Ovary (tissue), 9 donors: Measurements from ENCODE around the gene CEP170B. TPM values are rescaled to one million over a fixed set of nuclear protein-coding genes. Genes with fewer than 3 reads are reported as not detected.

Source experiments
- DNase-seq, 5 donors: peaks; one replicate each; pipeline ENCODE4 v3.0.0-alpha.2; 2019 to 2020
- H3K27ac ChIP-seq, 2 donors: fragments of 200-600 bp; one replicate each; pipeline versions ENCODE4 v1.5.1 to v1.8.0; 2019 to 2022
- H3K27me3 ChIP-seq: fragments of 200-600 bp; one replicate; pipeline ENCODE4 v1.8.0; 2022
- H3K36me3 ChIP-seq: fragments of 200-600 bp; sonication (generic); one replicate; pipeline ENCODE4 v1.5.1; 2019
- H3K4me1 ChIP-seq: one replicate; pipeline ENCODE4 v1.8.1; 2013; ENCODE audit warnings: mild to moderate bottlenecking, moderate library complexity; ENCODE audit not compliant: insufficient read depth
- H3K4me3 ChIP-seq: fragments of 200-600 bp; sonication (generic); one replicate; pipeline ENCODE4 v1.5.1; 2017
- H3K9me3 ChIP-seq, 2 donors: fragments of 200-600 bp in 1 of 2; sonication (generic) in 1 of 2; one replicate each; pipeline versions ENCODE4 v1.5.1 to v1.8.1; 2013 to 2019; ENCODE audit warnings: mild to moderate bottlenecking in 1 of 2, moderate library complexity in 1 of 2
- EP300 ChIP-seq: sonication (generic); formaldehyde crosslinking; IDR thresholded peaks from one replicate; pipeline ENCODE4 v1.6.1; 2017; ENCODE audit warnings: antibody characterized with exemption
- POLR2A ChIP-seq: fragments of 450-650 bp; IDR thresholded peaks from one replicate; pipeline ENCODE4 v1.6.1; 2017; ENCODE audit warnings: antibody characterized with exemption, mild to moderate bottlenecking, moderate library complexity
- WGBS, 3 donors: extraction: QIAGEN DNeasy Blood & Tissue Kit in 1 of 3; methylation state at CpG; one replicate each; pipeline versions ENCODE4 v1.1.5 to v1.1.7; 2013 to 2017; 5-methylcytosine and 5-hydroxymethylcytosine counted together
- intact Hi-C, 4 donors: fragments of 100-400 bp; cut with DNase I; formaldehyde crosslinking; loops; one replicate each; pipeline versions ENCODE4 v1.11.0 to v1.15.1; 2022 to 2023
- polyA plus RNA-seq, 2 donors: library from polyadenylated mRNA; stranded (reverse); fragments of 200-250 nt in 1 of 2; fragments of 350-450 nt in 1 of 2; fragmentation: Illumina TruSeq in 1 of 2; extraction: RNeasy Lipid Tissue Mini Kit (QIAGEN cat#74804) in 1 of 2; gene quantifications; one replicate each; pipeline ENCODE4 v1.2.3, GENCODE V29; 2013 to 2014
- total RNA-seq, 7 donors: library from RNA; depleted of rRNA in 2 of 7; stranded (reverse); fragments of >200 nt in 2 of 7; fragmentation: NEBNext Ultra II Directional in 3 of 7; extraction: Animal tissue kit (Norgen Biotek cat#: 25700) in 3 of 7; gene quantifications; one replicate each; pipeline versions ENCODE4 v1.1.0 to v1.2.4, GENCODE V29; 2016 to 2023
- TF ChIP-seq, protein P1 (sequence below), 3 donors: fragments of 450-650 bp in 2 of 3; fragments of 200-600 bp in 1 of 3; IDR thresholded peaks; one replicate each; pipeline versions ENCODE4 v1.5.1 to v1.8.0; 2016 to 2022; ENCODE audit warnings: antibody characterized with exemption in 3 of 3, mild to moderate bottlenecking in 1 of 3
- donor health status: DM: no; HTN: no; CAD: no; lungs with moderate emphysema.
- donor health status: DM: no; HTN: no; CAD: no.
- donor health status: Bipolar disorder and iron deficiency.
- donor health status: DM: yes; HTN: yes; CAD: no.
- donor health status: DM: no; HTN: no; CAD: no.
- donor health status: DM: yes; HTN: yes; CAD: no.

Gene CEP170B
- total and polyA plus RNA-seq, 9 donors, result 1.9 to 22.7 (median 9.9) TPM

GRCh38 chr14:104843006-104843405, 22.1 kb upstream of the CEP170B start:
- no peak overlapping the region for H3K4me3 ChIP-seq
- intact Hi-C loops, result no loop called here
- no peaks in the 10 kb centered on the region for H3K27me3 ChIP-seq
- TF ChIP-seq EP300 (no peak), POLR2A (no peak)
- TF ChIP-seq, protein P1, sequence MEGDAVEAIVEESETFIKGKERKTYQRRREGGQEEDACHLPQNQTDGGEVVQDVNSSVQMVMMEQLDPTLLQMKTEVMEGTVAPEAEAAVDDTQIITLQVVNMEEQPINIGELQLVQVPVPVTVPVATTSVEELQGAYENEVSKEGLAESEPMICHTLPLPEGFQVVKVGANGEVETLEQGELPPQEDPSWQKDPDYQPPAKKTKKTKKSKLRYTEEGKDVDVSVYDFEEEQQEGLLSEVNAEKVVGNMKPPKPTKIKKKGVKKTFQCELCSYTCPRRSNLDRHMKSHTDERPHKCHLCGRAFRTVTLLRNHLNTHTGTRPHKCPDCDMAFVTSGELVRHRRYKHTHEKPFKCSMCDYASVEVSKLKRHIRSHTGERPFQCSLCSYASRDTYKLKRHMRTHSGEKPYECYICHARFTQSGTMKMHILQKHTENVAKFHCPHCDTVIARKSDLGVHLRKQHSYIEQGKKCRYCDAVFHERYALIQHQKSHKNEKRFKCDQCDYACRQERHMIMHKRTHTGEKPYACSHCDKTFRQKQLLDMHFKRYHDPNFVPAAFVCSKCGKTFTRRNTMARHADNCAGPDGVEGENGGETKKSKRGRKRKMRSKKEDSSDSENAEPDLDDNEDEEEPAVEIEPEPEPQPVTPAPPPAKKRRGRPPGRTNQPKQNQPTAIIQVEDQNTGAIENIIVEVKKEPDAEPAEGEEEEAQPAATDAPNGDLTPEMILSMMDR (IDR thresholded peaks at IDR 0.05), result no peak
- no peak for DNase-seq
- 31 to 35% (median 34%) methylated on average over 12 to 13 of the region's 13 CpGs for WGBS, 3 donors
- no peak overlapping the region for H3K27ac ChIP-seq
- peaks cover 5% of the 10 kb centered on the region for H3K4me1 ChIP-seq
- H3K9me3 ChIP-seq, result no peaks in the 10 kb centered on the region
- no peaks in the 10 kb centered on the region for H3K36me3 ChIP-seq

- no peaks in the 10 kb centered on the region for H3K27me3 ChIP-seq
- peaks cover 5% of the 10 kb centered on the region for H3K4me1 ChIP-seq
- no peak for TF ChIP-seq EP300
- TF ChIP-seq, protein P1 (IDR thresholded peaks at IDR 0.05), result no peak
- TF ChIP-seq POLR2A, result no peak
- H3K4me3 ChIP-seq, result no peak overlapping the region
- 1% methylated on average over 64 to 69 of the region's 69 CpGs for WGBS, 3 donors
- no peaks in the 10 kb centered on the region for H3K9me3 ChIP-seq
- no peaks in the 10 kb centered on the region for H3K36me3 ChIP-seq
- intact Hi-C loops, result no loop called here
- no peak overlapping the region for H3K27ac ChIP-seq
- no peak for DNase-seq
Observed at GRCh38 chr14:104843442-104844305, 21.4 kb upstream of the CEP170B start.

DNA sequence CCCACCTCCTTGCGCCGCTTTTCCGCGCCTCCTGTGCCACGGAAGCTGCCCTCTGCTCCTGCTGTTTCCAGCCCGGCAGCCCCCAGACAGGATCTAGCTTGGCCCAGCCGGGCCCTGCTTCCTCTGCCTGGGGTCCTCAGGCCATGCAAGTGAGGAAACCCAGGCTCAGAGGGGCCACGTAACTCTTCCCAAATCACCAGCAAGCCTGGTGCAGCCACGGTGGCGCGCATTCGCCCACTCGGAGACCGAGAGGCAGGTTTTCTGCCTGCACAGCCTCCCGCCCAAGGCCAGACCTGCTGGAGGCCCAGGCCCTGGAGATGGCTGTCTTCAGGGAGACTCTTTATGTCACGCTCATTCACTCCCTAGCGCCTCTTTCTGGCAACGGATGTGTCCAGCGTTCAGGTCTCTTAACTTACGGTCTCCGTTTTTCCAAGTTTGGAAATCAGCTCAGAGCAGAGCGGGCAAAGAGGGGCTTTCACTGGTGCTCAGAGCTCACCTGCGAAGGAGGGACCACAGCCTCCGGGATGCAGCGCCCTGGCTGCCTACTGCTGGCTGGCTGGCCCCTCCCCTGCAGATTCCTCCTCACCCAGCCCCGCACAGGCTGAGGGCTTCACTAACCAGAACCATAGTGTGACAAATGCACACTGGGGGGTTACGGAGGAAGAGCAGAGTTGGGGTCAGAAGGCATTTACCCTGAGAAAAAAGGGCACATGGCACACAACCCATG, 20.6 kb upstream of the CEP170B start:
- H3K27ac ChIP-seq, result no peak overlapping the region
- WGBS, 3 donors, result 8 to 10% (median 9%) methylated on average over 27 of the region's 27 CpGs
- H3K4me3 ChIP-seq, result no peak overlapping the region
- no peak for DNase-seq
- intact Hi-C loops, result no loop called here
- H3K4me1 ChIP-seq, result peaks cover 5% of the 10 kb centered on the region
- H3K36me3 ChIP-seq, result no peaks in the 10 kb centered on the region
- no peaks in the 10 kb centered on the region for H3K9me3 ChIP-seq
- H3K27me3 ChIP-seq, result no peaks in the 10 kb centered on the region
- no peak for TF ChIP-seq EP300
- no peak for TF ChIP-seq POLR2A
- TF ChIP-seq, protein P1 (IDR thresholded peaks at IDR 0.05), result no peak

DNA sequence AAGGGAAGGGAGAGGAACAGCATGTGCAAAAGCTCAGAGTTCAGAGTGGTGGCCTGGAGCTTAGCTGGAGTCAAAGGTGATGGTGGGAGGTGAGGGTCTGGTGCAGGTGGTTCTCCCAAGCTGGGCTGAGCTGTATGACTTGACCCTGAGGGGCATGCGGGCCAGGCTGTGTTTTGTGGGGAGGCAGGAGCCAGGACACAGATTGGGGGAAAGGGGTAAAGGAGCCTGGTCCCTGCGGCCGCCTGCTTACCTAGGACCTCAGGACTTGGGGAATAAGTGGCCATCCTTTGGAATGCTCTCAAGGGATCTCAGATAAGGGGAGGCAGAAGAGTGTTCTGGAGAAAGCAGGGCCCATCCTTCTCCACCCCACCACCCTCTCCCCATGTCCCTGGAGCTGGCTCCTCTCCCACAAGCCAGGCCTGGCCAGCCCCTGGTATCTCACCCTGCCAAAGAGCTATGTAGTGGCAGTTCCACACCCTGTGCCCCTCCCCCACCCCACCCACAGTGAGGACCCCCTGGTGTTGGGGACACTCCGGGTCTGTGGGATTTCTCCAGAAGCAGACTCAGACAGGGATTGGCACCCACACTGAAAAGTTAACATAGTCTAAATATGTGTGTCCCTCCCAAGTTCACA, 19.9 kb upstream of the CEP170B start:
- WGBS, 3 donors, result 79 to 93% (median 88%) methylated on average over 4 of the region's 4 CpGs
- TF ChIP-seq EP300, result no peak
- Histone ChIP-seq H3K4me3 (no peak overlapping the region), H3K9me3 (no peaks in the 10 kb centered on the region), H3K27ac (no peak overlapping the region), H3K36me3 (no peaks in the 10 kb centered on the region), H3K4me1 (peaks cover 5% of the 10 kb centered on the region), H3K27me3 (no peaks in the 10 kb centered on the region)
- intact Hi-C loops, result no loop called here
- DNase-seq, result no peak
